Measurements from ENCODE around the gene CHD9.

DNA sequence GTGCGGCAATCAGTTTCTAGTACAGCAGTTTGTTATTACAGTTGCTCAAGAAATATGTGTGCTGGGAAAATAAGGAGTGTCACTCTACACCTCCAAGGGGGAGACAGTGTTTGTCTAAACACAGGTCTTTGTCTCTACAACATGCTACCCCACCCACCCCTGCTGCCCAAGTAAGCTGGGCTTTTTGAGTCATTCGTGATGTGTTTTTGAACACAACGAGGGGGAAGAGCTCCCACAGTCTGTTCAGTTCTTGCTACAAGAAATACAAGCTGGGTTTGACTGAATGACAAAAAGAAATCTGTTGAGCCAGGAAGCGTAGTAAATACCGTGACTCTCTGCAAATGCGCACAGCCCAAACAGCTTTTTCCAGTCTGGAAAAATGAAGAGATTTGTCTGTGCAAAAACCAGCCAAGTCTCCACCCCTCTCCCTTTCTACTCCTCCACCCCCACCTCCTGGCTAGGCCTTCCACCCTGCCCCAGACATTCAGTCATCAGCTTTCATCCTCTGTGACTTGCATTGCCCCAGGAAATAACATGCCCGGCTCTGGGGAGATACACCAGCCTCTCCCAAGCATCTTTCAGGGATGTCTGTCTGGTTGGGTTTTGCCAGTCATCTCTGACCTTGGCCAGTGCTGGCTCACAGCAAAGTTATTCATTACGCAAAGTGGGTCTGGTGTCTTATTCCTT lies 25.7 kb downstream of the CHD9 start:
- TF ChIP-seq BHLHE40 (IDR thresholded peaks at IDR 0.05; ENCODE audit: borderline replicate concordance): no peak
- TF ChIP-seq ELF4 (IDR thresholded peaks at IDR 0.05): no peak
- no peak for TF ChIP-seq CTBP1 (IDR thresholded peaks at IDR 0.05; ENCODE audit: borderline replicate concordance)
- TF ChIP-seq NFRKB (IDR thresholded peaks at IDR 0.05): no peak
- no peak for TF ChIP-seq SUZ12 (IDR thresholded peaks at IDR 0.05)
- TF ChIP-seq TARDBP (IDR thresholded peaks at IDR 0.05): no peak
- TF ChIP-seq FOXK2 (IDR thresholded peaks at IDR 0.05): no peak
- TF ChIP-seq FOXM1 (IDR thresholded peaks at IDR 0.05; ENCODE audit: borderline replicate concordance): no peak
- TF ChIP-seq ARNT (IDR thresholded peaks at IDR 0.05): no peak
- TF ChIP-seq, protein P1, sequence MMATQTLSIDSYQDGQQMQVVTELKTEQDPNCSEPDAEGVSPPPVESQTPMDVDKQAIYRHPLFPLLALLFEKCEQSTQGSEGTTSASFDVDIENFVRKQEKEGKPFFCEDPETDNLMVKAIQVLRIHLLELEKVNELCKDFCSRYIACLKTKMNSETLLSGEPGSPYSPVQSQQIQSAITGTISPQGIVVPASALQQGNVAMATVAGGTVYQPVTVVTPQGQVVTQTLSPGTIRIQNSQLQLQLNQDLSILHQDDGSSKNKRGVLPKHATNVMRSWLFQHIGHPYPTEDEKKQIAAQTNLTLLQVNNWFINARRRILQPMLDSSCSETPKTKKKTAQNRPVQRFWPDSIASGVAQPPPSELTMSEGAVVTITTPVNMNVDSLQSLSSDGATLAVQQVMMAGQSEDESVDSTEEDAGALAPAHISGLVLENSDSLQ (IDR thresholded peaks at IDR 0.05): no peak
- no peak for TF ChIP-seq SP1 (IDR thresholded peaks at IDR 0.05)
- no peak for TF ChIP-seq FOXA1 (IDR thresholded peaks at IDR 0.05)
- no peak for TF ChIP-seq ZNF384 (IDR thresholded peaks at IDR 0.05)
- no peak for TF ChIP-seq L3MBTL2 (conservative IDR thresholded peaks at IDR 0.05)
